K562 (cell line): ENCODE data around the gene SREBF1.

ENCODE experiments used
- ARHGAP35 ChIP-seq: fragments of 450-650 bp; IDR thresholded peaks from 2 replicates; pipeline ENCODE4 v1.6.1; 2018; ENCODE audit not compliant: partially characterized antibody
- BCLAF1 ChIP-seq, 2 experiments: fragments of 450-650 bp in 1 of 2; IDR thresholded peaks; 2 replicates each; pipeline ENCODE4 v1.6.1; 2011 to 2017; ENCODE audit warnings: low read depth in 2 of 2, antibody characterized with exemption in 1 of 2, borderline replicate concordance in 1 of 2, low read length in 1 of 2, mild to moderate bottlenecking in 1 of 2, mixed read lengths in 1 of 2; ENCODE audit not compliant: control insufficient read depth in 1 of 2
- CTCF ChIP-seq, 3 experiments: IDR thresholded peaks in 2 of 3; conservative IDR thresholded peaks in 1 of 3; 2 replicates each; pipeline ENCODE4 v1.5.1; 2011 to 2012; ENCODE audit warnings: low read length in 3 of 3, mild to moderate bottlenecking in 3 of 3, control low read depth in 2 of 3, improper control_type of control experiment in 1 of 3, inconsistent platforms in 1 of 3, low read depth in 1 of 3, mixed read lengths in 1 of 3, moderate library complexity in 1 of 3; ENCODE audit not compliant: insufficient read depth in 2 of 3
- E2F1 ChIP-seq: sonication (generic); formaldehyde crosslinking; IDR thresholded peaks from 2 replicates; pipeline ENCODE4 v1.8.1; 2023; ENCODE audit warnings: mild to moderate bottlenecking, missing genetic modification reagents, moderate library complexity
- EZH2 ChIP-seq: IDR thresholded peaks from 2 replicates; pipeline ENCODE4 v1.6.1; 2012; ENCODE audit warnings: low read depth, mild to moderate bottlenecking, inconsistent platforms, low read length, borderline replicate concordance
- HOXB6 ChIP-seq: fragments of 250-450 bp; sonication (Bioruptor Pico); IDR thresholded peaks from 2 replicates; pipeline ENCODE4 v1.5.1; 2022; ENCODE audit warnings: mild to moderate bottlenecking, borderline replicate concordance
- MAX ChIP-seq: sonication (generic); formaldehyde crosslinking; IDR thresholded peaks from 2 replicates; pipeline ENCODE4 v1.9.0; 2022; ENCODE audit warnings: mild to moderate bottlenecking, missing genetic modification reagents
- NBN ChIP-seq: fragments of 450-650 bp; IDR thresholded peaks from 2 replicates; pipeline ENCODE4 v1.6.1; 2016; ENCODE audit warnings: low read depth, mild to moderate bottlenecking
- SAFB2 ChIP-seq: fragments of 200-400 bp; formaldehyde crosslinking; IDR thresholded peaks from 2 replicates; pipeline ENCODE4 v1.6.1; 2018; ENCODE audit warnings: borderline replicate concordance, low read length, low read depth, moderate library complexity; ENCODE audit not compliant: severe bottlenecking
- ZNF239 ChIP-seq: fragments of 250-450 bp; sonication (Bioruptor Pico); IDR thresholded peaks from 2 replicates; pipeline ENCODE4 v1.4.0; 2020; ENCODE audit warnings: mild to moderate bottlenecking

GRCh38 chr17:17826942-17827785 lies 9.6 kb downstream of the SREBF1 start:
- no peak; a peak in 1 of 6 replicates for TF ChIP-seq CTCF (IDR thresholded peaks at IDR 0.05 in 2 of 3, conservative IDR thresholded peaks at IDR 0.05 in 1 of 3; ENCODE audit: insufficient read depth in 2 of 3, low read depth in 1 of 3, low read length in 3 of 3)
- TF ChIP-seq EZH2 = no peak
- no peak for TF ChIP-seq MAX (CRISPR knock-in tag)
- TF ChIP-seq SAFB2 = no peak
- no peak for TF ChIP-seq BCLAF1 (IDR thresholded peaks at IDR 0.05; ENCODE audit: borderline replicate concordance in 1 of 2, control insufficient read depth in 1 of 2, low read depth in 2 of 2, low read length in 1 of 2)
- TF ChIP-seq ARHGAP35 = no peak
- no peak for TF ChIP-seq E2F1 (CRISPR knock-in tag)
- no peak for TF ChIP-seq ZNF239 (CRISPR knock-in tag)
- TF ChIP-seq HOXB6 = no peak
- TF ChIP-seq NBN = no peak
